Lower leg skin (tissue), 3 donors: ENCODE data around the gene FOXD2.

Experiments used
- POLR2A ChIP-seq, 2 donors: fragments of 450-650 bp; IDR thresholded peaks; one replicate each; pipeline ENCODE4 v1.6.1; 2016 to 2017; ENCODE audit warnings: antibody characterized with exemption in 2 of 2, mild to moderate bottlenecking in 1 of 2, moderate library complexity in 1 of 2
- TF ChIP-seq, protein P1 (sequence below), 3 donors: fragments of 450-650 bp; IDR thresholded peaks; one replicate each; pipeline ENCODE4 v1.5.1; 2016; ENCODE audit warnings: antibody characterized with exemption in 3 of 3, mild to moderate bottlenecking in 3 of 3, moderate library complexity in 2 of 3

DNA sequence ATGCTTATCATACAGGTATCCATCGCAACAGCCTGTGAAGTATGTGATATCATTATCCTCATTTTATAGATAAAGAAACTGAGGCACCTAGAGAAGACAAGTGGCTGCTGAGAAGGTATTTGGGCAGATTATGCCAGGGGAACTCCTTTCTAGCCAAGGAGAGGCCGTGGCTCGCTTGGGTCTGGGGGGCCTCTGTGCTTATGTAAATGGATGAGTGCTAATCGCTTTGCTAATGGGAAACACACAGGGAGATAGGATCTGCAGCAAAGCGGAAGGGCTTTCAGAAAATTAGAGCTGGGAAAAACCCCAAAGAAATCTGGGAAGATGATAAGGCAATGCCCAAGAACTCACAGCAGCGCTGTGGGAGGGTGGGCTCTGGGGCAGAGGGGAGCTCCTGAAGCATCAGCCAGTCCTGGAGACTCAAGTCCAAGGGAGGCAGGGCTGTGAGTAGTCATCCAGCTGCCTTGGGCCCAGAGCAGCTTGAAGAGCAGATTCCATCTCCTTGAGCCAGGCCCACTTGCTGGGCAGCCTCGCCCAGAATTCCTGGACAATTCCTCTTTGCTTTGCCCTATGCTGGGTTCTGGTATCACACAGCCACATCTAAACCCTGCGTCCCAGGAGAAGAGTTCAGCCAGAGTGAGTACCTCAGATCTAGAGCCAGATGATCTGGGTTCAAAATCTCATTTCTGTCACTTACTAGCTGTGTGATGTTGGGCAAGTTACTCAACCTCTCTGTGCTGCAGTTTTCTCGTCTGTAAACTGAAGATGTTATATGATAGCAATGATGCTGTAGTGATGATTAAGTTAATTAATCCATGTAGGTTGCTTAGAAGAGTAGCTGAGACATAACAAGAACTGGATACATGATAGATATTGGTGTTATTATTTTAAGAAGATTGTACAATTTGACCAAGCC is 36.7 kb downstream of the FOXD2 start:
- TF ChIP-seq, protein P1, sequence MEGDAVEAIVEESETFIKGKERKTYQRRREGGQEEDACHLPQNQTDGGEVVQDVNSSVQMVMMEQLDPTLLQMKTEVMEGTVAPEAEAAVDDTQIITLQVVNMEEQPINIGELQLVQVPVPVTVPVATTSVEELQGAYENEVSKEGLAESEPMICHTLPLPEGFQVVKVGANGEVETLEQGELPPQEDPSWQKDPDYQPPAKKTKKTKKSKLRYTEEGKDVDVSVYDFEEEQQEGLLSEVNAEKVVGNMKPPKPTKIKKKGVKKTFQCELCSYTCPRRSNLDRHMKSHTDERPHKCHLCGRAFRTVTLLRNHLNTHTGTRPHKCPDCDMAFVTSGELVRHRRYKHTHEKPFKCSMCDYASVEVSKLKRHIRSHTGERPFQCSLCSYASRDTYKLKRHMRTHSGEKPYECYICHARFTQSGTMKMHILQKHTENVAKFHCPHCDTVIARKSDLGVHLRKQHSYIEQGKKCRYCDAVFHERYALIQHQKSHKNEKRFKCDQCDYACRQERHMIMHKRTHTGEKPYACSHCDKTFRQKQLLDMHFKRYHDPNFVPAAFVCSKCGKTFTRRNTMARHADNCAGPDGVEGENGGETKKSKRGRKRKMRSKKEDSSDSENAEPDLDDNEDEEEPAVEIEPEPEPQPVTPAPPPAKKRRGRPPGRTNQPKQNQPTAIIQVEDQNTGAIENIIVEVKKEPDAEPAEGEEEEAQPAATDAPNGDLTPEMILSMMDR (IDR thresholded peaks at IDR 0.05), result no peak
- no peak for TF ChIP-seq POLR2A (IDR thresholded peaks at IDR 0.05)
